HG03135 (cell line): ENCODE results near the gene TEX10.
"Not testable (repeated sequence)": the region's sequence is repeated elsewhere in the genome, so short reads cannot be mapped to it uniquely, and the experiment has no call there.

Experiments used
- ATAC-seq: cut with Tn5 transposase; IDR thresholded peaks from one replicate; pipeline ENCODE4 v1.9.1; 2021; ENCODE audit warnings: mild to moderate bottlenecking, moderate library complexity; ENCODE audit not compliant: unreplicated experiment

The TEX10 gene

GRCh38 chr9:100351508-100351907 lies 1.2 kb downstream of the TEX10 start:
- ATAC-seq, result no peak

DNA sequence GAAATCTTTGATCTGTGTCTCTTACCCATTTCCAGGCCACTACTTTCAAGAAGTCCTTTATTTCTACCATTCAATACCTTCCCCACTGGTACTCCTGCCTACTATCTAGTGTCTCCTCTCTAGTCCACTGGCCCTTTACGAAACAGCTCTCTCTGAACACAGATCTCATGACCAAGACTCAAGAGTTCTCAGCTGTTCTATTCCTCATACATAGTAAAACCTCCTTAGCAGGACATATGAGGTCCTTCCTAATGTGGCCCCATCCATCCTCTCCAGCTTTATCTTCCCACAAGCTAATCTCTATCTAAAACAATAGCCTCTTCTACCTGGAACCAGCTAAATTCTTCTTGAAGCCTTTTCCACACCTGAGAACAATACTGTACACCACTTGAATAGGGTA lies 2.6 kb downstream of the TEX10 start:
- no peak for ATAC-seq

GRCh38 chr9:100346836-100347235 lies 5.9 kb downstream of the TEX10 start:
- no peak for ATAC-seq

DNA sequence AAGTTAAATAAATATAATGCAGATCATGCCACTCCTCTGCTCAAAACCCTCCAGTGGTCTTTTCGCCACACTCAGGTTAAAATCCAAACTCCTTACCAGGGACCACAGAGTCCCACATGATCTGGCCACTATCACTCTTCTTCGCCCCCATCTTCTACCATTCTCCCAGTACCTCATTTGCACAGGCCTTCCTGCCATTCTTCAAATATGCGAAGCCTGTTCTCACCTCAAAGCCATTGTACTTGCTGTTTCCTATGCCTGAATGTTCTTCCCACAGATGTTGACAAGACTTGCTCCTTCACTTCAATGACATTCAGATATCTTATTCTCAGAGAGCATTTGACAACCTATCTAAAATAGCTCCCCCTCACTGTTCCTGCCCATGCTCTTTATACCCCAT lies 10.9 kb downstream of the TEX10 start:
- ATAC-seq, result no peak

DNA sequence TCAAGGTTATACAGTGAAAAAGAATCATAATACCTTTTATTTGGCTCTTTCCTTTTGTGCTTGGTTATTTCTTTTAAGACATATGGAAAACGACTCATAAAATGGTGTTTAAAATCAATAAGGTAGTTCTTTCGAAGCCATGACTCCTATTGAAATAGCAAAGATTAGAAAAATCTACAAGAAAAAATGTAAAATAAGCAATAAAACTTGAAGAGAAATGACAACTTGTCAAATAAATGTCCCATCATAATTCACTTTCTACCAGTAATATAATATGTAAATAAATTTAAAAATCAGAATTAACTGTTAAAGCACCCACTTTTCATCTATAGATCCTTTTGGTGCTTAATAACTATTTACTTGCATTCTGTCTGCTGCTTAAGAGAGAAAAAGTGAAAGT lies 12.5 kb downstream of the TEX10 start:
- ATAC-seq, result no peak

- not testable (repeated sequence) for ATAC-seq
Observed at GRCh38 chr9:100338736-100339135, 14.0 kb downstream of the TEX10 start.

GRCh38 chr9:100324594-100325200 lies 28.0 kb downstream of the TEX10 start:
- ATAC-seq, result no peak

DNA sequence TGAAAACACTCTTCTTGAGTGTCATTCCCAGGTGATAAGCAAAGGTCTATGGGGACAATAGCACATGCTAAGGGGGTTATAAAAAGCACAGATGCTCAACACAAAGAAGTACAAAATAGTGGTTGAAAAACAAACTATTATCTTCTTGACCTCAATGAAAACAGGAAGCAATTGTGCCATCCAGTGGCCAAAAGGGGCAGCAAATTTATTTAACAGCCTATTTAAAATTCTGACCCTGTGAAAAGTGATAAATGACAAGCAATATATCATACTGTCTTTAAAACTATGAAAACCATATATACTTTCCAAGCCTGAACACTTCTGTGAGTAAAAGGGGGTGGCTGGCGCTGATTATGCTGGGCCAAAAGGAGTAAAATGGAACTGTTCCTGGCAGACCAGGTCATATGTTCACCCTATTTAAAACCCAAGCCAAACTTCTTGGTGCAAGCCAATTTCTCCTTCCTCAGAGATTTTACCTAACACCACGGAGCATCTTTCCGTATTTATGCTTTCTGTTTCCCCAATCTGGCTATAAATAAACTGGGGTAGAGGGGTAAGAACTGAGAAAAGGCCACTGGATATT lies 29.7 kb downstream of the TEX10 start:
- no peak for ATAC-seq

GRCh38 chr9:100317706-100318105 lies 35.0 kb downstream of the TEX10 start:
- no peak for ATAC-seq

- ATAC-seq, result no peak
Observed at GRCh38 chr9:100315561-100315960, 37.2 kb downstream of the TEX10 start.

DNA sequence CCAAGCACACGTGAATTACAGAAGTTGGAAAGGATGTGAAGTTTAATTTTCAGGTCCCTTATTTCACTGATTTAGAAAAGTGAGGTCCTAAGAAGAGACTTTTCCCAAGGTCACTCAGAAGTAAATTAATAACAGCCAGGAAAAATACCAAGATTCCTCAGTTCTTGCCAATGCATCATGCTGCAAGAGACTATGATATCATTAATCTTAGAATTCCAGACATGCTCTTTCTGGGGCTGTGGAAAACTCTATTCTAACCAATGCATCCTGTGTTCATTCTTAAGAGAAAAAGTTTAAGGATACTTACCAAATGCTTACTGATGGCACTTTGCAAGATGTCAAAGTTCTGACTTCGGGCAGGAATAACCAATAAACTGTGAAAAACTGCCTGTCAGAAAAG lies 42.8 kb downstream of the TEX10 start:
- no peak for ATAC-seq

- no peak for ATAC-seq
Observed at GRCh38 chr9:100308965-100309564, 43.7 kb downstream of the TEX10 start.

DNA sequence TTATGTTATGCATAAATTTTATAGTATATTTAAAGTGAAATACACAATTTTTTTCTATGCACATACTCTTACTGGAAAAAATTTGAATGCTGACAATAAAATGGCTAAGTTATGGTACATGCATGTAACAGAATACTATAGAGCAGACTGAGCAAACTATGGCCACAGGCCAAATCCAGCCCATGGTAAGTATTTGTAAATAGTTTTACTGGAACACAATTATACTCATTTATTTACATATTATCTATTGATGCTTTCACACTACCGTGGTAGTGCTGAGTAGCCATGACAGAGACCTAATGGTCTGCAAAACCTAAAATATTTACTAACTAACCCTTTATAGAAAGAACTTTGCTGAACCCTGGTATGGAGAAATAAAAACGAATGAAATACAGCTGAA lies 45.7 kb downstream of the TEX10 start:
- ATAC-seq, result no peak

DNA sequence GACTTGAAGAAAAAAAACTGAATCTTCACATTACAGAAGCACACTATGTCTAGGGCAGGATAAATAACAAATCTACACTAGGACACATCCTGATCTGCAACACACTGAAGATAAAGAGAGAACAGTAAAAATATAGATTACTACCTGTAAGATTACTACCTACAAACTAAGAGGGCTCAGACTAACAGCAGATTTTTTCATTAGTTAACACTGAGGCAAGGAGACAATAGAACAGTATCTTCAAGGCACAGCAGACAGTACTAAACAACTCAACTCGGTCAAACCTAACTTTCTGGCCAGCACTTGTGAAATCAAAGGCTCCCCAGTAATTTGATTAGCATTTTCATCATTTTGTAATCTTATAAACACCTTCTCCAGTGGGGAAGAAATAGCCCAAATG lies 46.5 kb downstream of the TEX10 start:
- ATAC-seq, result no peak

- no peak for ATAC-seq
Observed at GRCh38 chr9:100303747-100304146, 49.0 kb downstream of the TEX10 start.

DNA sequence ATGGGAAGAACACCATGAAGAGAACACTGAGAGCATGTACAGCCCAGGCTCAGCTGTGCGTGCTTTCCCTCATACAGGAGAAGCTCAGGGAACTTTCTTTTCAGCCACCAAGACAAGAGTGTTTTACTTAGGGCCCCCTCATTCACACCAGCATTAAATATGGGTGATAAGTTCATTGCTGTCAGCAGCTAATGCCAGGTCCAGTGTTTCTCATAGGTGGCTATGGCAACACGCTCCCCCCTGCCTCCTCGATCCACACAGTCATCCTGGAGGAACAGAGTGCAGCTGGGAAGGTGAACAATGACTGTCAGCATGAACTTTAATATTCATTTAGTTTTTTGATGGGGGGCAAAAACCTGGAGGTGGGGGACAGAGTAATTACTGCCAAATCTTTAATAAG lies 54.4 kb downstream of the TEX10 start:
- no peak for ATAC-seq

GRCh38 chr9:100296407-100296806 lies 56.3 kb downstream of the TEX10 start:
- ATAC-seq, result no peak

GRCh38 chr9:100295240-100295639 lies 57.5 kb downstream of the TEX10 start:
- ATAC-seq, result no peak

DNA sequence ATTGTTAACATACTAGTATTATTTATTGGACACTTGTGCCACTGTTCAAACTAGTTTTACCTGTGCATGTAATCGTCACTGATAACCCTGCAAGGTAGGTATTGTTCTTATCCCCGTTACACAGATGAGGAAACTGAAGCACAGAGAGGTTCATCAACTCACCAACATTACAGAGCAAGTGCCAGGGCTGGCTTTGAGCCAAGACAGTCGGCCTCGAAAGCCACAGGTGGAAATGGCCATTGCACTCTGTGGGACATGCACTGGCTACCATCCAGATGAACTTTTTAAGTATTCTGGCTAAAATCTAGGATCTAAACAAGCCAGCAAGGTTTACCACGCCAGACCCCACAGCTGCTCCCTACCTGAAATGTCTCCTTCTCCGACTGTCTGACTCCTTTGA lies 57.9 kb downstream of the TEX10 start:
- ATAC-seq, result no peak

DNA sequence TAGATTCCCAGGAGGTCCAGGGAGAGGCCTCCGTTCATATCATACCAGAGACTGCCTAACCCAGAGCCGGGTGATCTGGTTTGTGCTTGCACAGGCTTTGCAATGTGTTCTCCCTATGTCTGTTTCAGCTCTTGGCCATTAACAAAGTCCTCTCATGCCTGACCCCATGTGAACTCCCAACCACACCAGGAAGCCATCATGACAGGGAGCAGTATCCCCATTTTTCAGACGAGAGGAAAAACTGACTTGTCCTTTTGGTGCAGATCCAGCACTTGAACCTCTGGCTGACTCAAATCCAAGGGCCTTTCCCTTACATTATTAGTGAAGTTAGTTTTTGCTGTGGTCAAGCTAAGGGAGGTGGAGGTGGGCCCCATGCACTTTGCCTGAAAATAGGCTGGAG lies 58.4 kb downstream of the TEX10 start:
- ATAC-seq, result no peak

DNA sequence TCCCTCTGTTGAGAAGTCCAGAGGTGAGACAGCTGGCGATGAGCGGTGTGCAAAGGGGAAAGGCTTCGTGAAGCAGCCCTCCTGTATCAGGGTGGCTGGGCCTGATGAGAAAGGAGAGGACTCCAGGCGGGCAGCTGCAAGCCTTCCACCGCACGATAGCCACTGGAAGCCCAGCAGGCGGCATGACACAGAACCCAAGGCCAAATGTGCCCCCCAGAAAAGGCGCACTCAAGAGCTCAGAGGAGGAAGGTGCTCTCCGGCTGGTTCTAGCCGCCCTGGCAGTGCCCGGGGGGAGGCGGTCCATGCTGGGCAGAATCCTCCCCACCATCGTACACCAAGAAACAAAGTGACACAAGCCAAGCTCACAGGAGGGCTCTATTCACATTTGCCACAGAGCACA lies 60.3 kb downstream of the TEX10 start:
- ATAC-seq, result no peak

DNA sequence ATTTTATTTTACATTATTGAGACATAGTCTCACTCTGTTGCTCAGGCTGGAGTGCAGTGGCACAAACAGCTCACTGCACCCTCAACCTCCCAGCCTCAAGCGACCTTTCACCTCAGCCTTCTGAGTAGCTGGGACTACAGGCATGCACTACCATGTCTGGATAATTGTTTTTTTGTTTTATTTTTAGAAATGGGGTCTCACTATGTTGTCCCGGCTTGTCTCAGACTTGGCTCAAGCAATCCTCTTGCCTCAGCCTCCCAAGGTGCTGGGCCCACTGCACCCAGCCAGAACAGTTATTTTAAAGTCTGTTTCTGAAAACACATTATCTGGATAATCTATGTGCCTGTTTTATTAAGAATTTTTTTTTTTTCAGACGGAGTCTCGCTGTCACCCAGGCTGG lies 62.0 kb downstream of the TEX10 start:
- ATAC-seq, result no peak

DNA sequence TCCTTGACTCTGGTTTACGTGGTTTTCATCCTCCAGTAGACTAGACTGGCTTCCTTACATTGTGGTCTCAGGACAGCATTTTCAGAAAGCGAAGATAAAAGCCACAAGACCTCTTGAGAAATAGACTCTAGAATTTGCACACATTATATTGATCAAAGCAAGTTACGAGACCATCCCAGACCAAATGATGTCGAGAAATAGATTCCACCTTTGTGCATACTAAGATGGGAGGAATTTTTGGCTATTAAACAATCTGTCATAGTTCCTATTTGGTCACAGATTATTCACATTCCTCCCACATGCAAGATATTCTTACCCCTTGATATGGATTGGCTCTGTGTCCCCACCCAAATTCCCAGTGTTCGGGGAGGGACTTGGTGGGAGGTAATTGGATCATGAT lies 65.6 kb downstream of the TEX10 start:
- ATAC-seq, result no peak
